ENCODE data around the gene LRP1B.
"Not testable (repeated sequence)": the region's sequence is repeated elsewhere in the genome, so short reads cannot be mapped to it uniquely, and the experiment has no call there.

LRP1B gene

GRCh38 chr2:141824790-141825189 is 306.0 kb downstream of the LRP1B start:
- no peak overlapping the region for H3K4me3 ChIP-seq (ENCODE audit: low read depth in 1 of 2, low read length in 2 of 2)
- no peaks in the 10 kb centered on the region for H3K9me3 ChIP-seq (ENCODE audit: insufficient read depth, low read length, severe bottlenecking)
- no peak overlapping the region for H2AFZ ChIP-seq (ENCODE audit: low read depth, low read length)
- H3K4me2 ChIP-seq (ENCODE audit: insufficient read depth, low read length) = no peak overlapping the region
- TF ChIP-seq EZH2 (IDR thresholded peaks at IDR 0.05; ENCODE audit: borderline replicate concordance, low read depth, low read length, severe bottlenecking) = no peak
- TF ChIP-seq, protein P1, sequence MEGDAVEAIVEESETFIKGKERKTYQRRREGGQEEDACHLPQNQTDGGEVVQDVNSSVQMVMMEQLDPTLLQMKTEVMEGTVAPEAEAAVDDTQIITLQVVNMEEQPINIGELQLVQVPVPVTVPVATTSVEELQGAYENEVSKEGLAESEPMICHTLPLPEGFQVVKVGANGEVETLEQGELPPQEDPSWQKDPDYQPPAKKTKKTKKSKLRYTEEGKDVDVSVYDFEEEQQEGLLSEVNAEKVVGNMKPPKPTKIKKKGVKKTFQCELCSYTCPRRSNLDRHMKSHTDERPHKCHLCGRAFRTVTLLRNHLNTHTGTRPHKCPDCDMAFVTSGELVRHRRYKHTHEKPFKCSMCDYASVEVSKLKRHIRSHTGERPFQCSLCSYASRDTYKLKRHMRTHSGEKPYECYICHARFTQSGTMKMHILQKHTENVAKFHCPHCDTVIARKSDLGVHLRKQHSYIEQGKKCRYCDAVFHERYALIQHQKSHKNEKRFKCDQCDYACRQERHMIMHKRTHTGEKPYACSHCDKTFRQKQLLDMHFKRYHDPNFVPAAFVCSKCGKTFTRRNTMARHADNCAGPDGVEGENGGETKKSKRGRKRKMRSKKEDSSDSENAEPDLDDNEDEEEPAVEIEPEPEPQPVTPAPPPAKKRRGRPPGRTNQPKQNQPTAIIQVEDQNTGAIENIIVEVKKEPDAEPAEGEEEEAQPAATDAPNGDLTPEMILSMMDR (IDR thresholded peaks at IDR 0.05; ENCODE audit: borderline replicate concordance, extremely low read depth, low read length, poor library complexity, severe bottlenecking) = no peak
- no peak overlapping the region for H3K9ac ChIP-seq (ENCODE audit: low read depth, low read length)
- H3K4me1 ChIP-seq (ENCODE audit: insufficient read depth, low read length) = no peaks in the 10 kb centered on the region
- no peaks in the 10 kb centered on the region for H3K36me3 ChIP-seq (ENCODE audit: insufficient read depth, low read length)
- no peaks in the 10 kb centered on the region for H4K20me1 ChIP-seq (ENCODE audit: insufficient read depth, low read length)
- ATAC-seq (ENCODE audit: insufficient read depth, low read depth) (no peak), DNase-seq (no peak)
- no peaks in the 10 kb centered on the region for H3K79me2 ChIP-seq (ENCODE audit: insufficient read depth, low read length)
- H3K27ac ChIP-seq (ENCODE audit: low read length) = no peak overlapping the region
- no peaks in the 10 kb centered on the region for H3K27me3 ChIP-seq (ENCODE audit: insufficient read depth, low read length, poor library complexity)

DNA sequence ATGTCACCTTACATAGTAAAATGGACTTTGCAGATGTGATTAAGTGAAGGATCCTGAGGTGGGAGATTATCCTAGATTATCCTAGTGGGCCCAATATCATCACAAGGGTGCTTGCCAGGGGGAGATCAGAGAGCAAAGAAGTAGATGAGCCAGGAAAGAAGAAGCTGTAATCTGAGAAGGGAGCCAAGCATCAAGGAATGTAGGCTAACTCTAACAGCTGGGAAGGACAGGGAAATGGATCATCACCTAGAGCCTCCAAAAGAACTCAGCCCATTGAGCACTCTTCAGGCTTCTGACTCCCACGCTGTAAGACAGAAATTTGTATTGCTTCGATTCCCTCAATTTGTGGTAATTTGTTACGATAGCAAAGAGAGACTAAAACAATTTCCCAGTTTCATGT is 309.9 kb downstream of the LRP1B start:
- Histone ChIP-seq H3K9me3 (ENCODE audit: insufficient read depth, low read length, severe bottlenecking) (no peaks in the 10 kb centered on the region), H3K4me3 (ENCODE audit: low read depth in 1 of 2, low read length in 2 of 2) (no peak overlapping the region), H3K4me2 (ENCODE audit: insufficient read depth, low read length) (no peak overlapping the region), H3K27ac (ENCODE audit: low read length) (no peak overlapping the region), H2AFZ (ENCODE audit: low read depth, low read length) (no peak overlapping the region), H3K36me3 (ENCODE audit: insufficient read depth, low read length) (no peaks in the 10 kb centered on the region), H3K9ac (ENCODE audit: low read depth, low read length) (no peak overlapping the region), H4K20me1 (ENCODE audit: insufficient read depth, low read length) (no peaks in the 10 kb centered on the region), H3K27me3 (ENCODE audit: insufficient read depth, low read length, poor library complexity) (no peaks in the 10 kb centered on the region), H3K79me2 (ENCODE audit: insufficient read depth, low read length) (no peaks in the 10 kb centered on the region), H3K4me1 (ENCODE audit: insufficient read depth, low read length) (no peaks in the 10 kb centered on the region)
- TF ChIP-seq, protein P1 (IDR thresholded peaks at IDR 0.05; ENCODE audit: borderline replicate concordance, extremely low read depth, low read length, poor library complexity, severe bottlenecking) = no peak
- no peak for TF ChIP-seq EZH2 (IDR thresholded peaks at IDR 0.05; ENCODE audit: borderline replicate concordance, low read depth, low read length, severe bottlenecking)
- ATAC-seq (ENCODE audit: insufficient read depth, low read depth) = no peak
- no peak for DNase-seq

- H3K4me2 ChIP-seq (ENCODE audit: insufficient read depth, low read length); H3K9me3 ChIP-seq (ENCODE audit: insufficient read depth, low read length, severe bottlenecking); ATAC-seq (ENCODE audit: insufficient read depth, low read depth); H3K79me2 ChIP-seq (ENCODE audit: insufficient read depth, low read length); H2AFZ ChIP-seq (ENCODE audit: low read depth, low read length); H3K36me3 ChIP-seq (ENCODE audit: insufficient read depth, low read length); H3K4me3 ChIP-seq (ENCODE audit: low read depth in 1 of 2, low read length in 2 of 2); H4K20me1 ChIP-seq (ENCODE audit: insufficient read depth, low read length); DNase-seq; H3K27ac ChIP-seq (ENCODE audit: low read length); H3K9ac ChIP-seq (ENCODE audit: low read depth, low read length); H3K27me3 ChIP-seq (ENCODE audit: insufficient read depth, low read length, poor library complexity); H3K4me1 ChIP-seq (ENCODE audit: insufficient read depth, low read length): not testable (repeated sequence)
These were observed 315.5 kb downstream of the LRP1B start for GRCh38 chr2:141815320-141815719.

DNA sequence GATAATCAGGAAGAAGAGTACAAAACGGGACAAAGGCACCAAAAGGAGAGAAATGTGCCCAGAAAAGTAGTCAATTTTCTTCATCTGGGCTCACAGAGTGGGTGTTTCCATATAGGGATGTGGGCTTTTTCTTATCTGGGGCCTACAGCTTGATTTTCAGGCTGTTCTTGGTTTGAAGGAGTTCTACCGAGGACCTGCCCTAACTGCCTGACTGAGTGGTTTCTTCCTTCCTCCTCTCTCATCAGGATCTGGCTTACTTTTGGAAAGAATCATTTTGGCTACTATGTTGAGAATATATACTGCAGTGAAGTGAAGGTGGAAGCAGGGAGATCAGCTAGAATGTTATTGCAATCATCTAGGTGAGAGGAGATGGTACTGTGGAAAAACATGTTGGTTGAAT is 316.7 kb downstream of the LRP1B start:
- no peak overlapping the region for H3K9ac ChIP-seq (ENCODE audit: low read depth, low read length)
- H3K79me2 ChIP-seq (ENCODE audit: insufficient read depth, low read length) = no peaks in the 10 kb centered on the region
- H4K20me1 ChIP-seq (ENCODE audit: insufficient read depth, low read length) = no peaks in the 10 kb centered on the region
- no peak for ATAC-seq (ENCODE audit: insufficient read depth, low read depth)
- no peak overlapping the region for H2AFZ ChIP-seq (ENCODE audit: low read depth, low read length)
- no peak overlapping the region for H3K27ac ChIP-seq (ENCODE audit: low read length)
- H3K9me3 ChIP-seq (ENCODE audit: insufficient read depth, low read length, severe bottlenecking) = no peaks in the 10 kb centered on the region
- H3K27me3 ChIP-seq (ENCODE audit: insufficient read depth, low read length, poor library complexity) = no peaks in the 10 kb centered on the region
- H3K4me1 ChIP-seq (ENCODE audit: insufficient read depth, low read length) = no peaks in the 10 kb centered on the region
- H3K4me3 ChIP-seq (ENCODE audit: low read depth in 1 of 2, low read length in 2 of 2) = no peak overlapping the region
- no peak overlapping the region for H3K4me2 ChIP-seq (ENCODE audit: insufficient read depth, low read length)
- no peaks in the 10 kb centered on the region for H3K36me3 ChIP-seq (ENCODE audit: insufficient read depth, low read length)
- TF ChIP-seq, protein P1 (IDR thresholded peaks at IDR 0.05; ENCODE audit: borderline replicate concordance, extremely low read depth, low read length, poor library complexity, severe bottlenecking) = no peak
- no peak for TF ChIP-seq EZH2 (IDR thresholded peaks at IDR 0.05; ENCODE audit: borderline replicate concordance, low read depth, low read length, severe bottlenecking)
- no peak for DNase-seq

Data from DND-41 (cell line).